ENCODE measurements around the gene GAREM1.

- no peak for TF ChIP-seq CTCF (IDR thresholded peaks at IDR 0.05)
- TF ChIP-seq POLR2A (IDR thresholded peaks at IDR 0.05): no peak
Observed at GRCh38 chr18:32380559-32380958, 90.1 kb downstream of the GAREM1 start.
